Body of pancreas (tissue), 4 donors: ENCODE data around the gene STX8. TPM values are rescaled to one million over a fixed set of nuclear protein-coding genes. Genes with fewer than 3 reads are reported as not detected.

ENCODE experiments used
- ATAC-seq: fragments of 150-250 bp; one replicate; pipeline ENCODE4 v1.9.1; 2016
- DNase-seq, 4 donors: peaks; one replicate each; pipeline ENCODE4 v3.0.0-alpha.2; 2019
- H3K27ac ChIP-seq, 4 donors: fragments of 200-600 bp; sonication (generic); 1 replicate in 3 of 4; 2 replicates in 1 of 4; pipeline versions ENCODE4 v1.5.1 to v1.6.1; 2016 to 2019; ENCODE audit warnings: mild to moderate bottlenecking in 1 of 4, mixed read lengths in 1 of 4, moderate library complexity in 1 of 4
- H3K27me3 ChIP-seq, 2 donors: fragments of 200-600 bp; sonication (generic); one replicate each; pipeline ENCODE4 v1.6.0; 2016; ENCODE audit warnings: mild to moderate bottlenecking in 1 of 2
- H3K36me3 ChIP-seq, 2 donors: fragments of 200-600 bp; sonication (generic); replicated peaks in 1 of 2; 2 replicates each; pipeline ENCODE4 v1.5.1; 2016; ENCODE audit warnings: low read depth in 2 of 2; ENCODE audit not compliant: insufficient read depth in 1 of 2
- H3K4me1 ChIP-seq: fragments of 200-600 bp; sonication (generic); one replicate; pipeline ENCODE4 v1.6.0; 2016
- H3K4me3 ChIP-seq, 2 donors: fragments of 200-600 bp; sonication (generic); 1 replicate in 1 of 2; 2 replicates in 1 of 2; pipeline ENCODE4 v1.5.1; 2016 to 2019
- H3K9me3 ChIP-seq, 3 donors: fragments of 200-600 bp; sonication (generic); 1 replicate in 2 of 3; 2 replicates in 1 of 3; pipeline ENCODE4 v1.5.1; 2016
- POLR2A ChIP-seq, 3 donors: fragments of 450-650 bp; IDR thresholded peaks; one replicate each; pipeline ENCODE4 v1.6.1; 2016; ENCODE audit warnings: antibody characterized with exemption in 3 of 3, mild to moderate bottlenecking in 2 of 3
- WGBS, 2 donors: methylation state at CpG; one replicate each; pipeline ENCODE4 v1.1.5; 2017; 5-methylcytosine and 5-hydroxymethylcytosine counted together
- intact Hi-C: fragments of 100-400 bp; cut with DNase I; formaldehyde crosslinking; loops from one replicate; pipeline ENCODE4 v1.15.1; 2023
- total RNA-seq, 2 donors: library from RNA; depleted of rRNA; stranded (reverse); fragments of >200 nt; gene quantifications; one replicate each; pipeline ENCODE4 v1.1.0, GENCODE V29; 2016
- TF ChIP-seq, protein P1 (sequence below), 7 experiments: fragments of 450-650 bp in 4 of 7; fragments of 200-600 bp in 3 of 7; sonication (generic) in 3 of 7; IDR thresholded peaks; one replicate each; pipeline ENCODE4 v1.5.1; 2016 to 2019; ENCODE audit warnings: antibody characterized with exemption in 7 of 7

Gene STX8
- total RNA-seq, 2 donors from 2014 or later, result 32.2 to 37.6 TPM

- H3K27ac ChIP-seq, result no peak overlapping the region
- no peaks in the 10 kb centered on the region for H3K9me3 ChIP-seq
- DNase-seq (no peak), ATAC-seq (no peak)
- no peaks in the 10 kb centered on the region for H3K36me3 ChIP-seq
- intact Hi-C loops, result no loop called here
- H3K4me3 ChIP-seq, result no peak overlapping the region
- H3K4me1 ChIP-seq, result no peaks in the 10 kb centered on the region
- no peaks in the 10 kb centered on the region for H3K27me3 ChIP-seq
- TF ChIP-seq, protein P1, sequence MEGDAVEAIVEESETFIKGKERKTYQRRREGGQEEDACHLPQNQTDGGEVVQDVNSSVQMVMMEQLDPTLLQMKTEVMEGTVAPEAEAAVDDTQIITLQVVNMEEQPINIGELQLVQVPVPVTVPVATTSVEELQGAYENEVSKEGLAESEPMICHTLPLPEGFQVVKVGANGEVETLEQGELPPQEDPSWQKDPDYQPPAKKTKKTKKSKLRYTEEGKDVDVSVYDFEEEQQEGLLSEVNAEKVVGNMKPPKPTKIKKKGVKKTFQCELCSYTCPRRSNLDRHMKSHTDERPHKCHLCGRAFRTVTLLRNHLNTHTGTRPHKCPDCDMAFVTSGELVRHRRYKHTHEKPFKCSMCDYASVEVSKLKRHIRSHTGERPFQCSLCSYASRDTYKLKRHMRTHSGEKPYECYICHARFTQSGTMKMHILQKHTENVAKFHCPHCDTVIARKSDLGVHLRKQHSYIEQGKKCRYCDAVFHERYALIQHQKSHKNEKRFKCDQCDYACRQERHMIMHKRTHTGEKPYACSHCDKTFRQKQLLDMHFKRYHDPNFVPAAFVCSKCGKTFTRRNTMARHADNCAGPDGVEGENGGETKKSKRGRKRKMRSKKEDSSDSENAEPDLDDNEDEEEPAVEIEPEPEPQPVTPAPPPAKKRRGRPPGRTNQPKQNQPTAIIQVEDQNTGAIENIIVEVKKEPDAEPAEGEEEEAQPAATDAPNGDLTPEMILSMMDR (IDR thresholded peaks at IDR 0.05), result no peak
- no peak for TF ChIP-seq POLR2A (IDR thresholded peaks at IDR 0.05)
- WGBS, 2 donors, result 90 to 100% methylated on average over 2 of the region's 2 CpGs
Measured at GRCh38 chr17:9484789-9485188, 90.8 kb downstream of the STX8 start.

DNA sequence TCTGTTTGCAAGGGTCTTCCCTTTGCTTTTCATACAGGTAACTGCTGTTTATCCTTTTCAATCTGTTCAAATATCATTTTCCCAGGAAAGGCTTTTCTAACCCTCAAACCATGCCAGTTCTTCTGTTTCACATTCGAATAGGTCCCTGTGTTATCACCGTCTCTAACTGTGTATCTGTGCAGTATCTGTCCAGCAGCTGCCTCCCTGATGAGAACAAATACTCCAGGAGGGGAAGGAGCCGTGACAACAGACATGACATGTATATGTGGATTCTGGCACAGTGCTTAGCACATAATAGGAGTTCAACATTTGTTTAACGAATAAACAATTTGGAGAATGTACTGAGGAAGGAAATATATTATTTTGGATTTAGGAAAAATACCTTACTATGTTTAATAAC, 95.7 kb downstream of the STX8 start:
- no peaks in the 10 kb centered on the region for H3K36me3 ChIP-seq
- no peak overlapping the region for H3K4me3 ChIP-seq
- no peak for ATAC-seq
- 76 to 78% methylated on average over 4 of the region's 4 CpGs for WGBS, 2 donors
- no peaks in the 10 kb centered on the region for H3K9me3 ChIP-seq
- intact Hi-C loops, result no loop called here
- no peak overlapping the region for H3K27ac ChIP-seq
- DNase-seq, result no peak
- H3K27me3 ChIP-seq, result no peaks in the 10 kb centered on the region
- TF ChIP-seq, protein P1 (IDR thresholded peaks at IDR 0.05), result no peak
- no peak for TF ChIP-seq POLR2A (IDR thresholded peaks at IDR 0.05)
- peaks cover 3% of the 10 kb centered on the region for H3K4me1 ChIP-seq

DNA sequence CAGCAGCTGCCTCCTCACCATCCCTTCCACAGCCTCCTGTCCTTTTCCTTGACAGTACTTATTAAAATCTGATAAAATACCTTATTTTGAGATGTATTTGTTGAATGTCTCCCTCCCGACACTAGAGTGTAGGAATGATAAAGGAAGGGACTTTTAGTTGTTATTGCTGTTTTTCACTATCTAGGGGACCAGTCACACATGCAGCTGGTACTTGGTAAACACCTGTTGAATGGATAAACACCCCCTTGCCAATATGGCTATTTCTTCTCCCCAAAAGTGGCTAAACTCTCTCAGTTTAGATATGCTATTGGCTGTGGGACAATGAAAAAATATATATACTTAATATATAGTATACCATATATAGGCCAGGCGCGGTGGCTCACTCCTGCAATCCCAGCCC, 96.7 kb downstream of the STX8 start:
- TF ChIP-seq, protein P1 (IDR thresholded peaks at IDR 0.05), result no peak
- no peak for TF ChIP-seq POLR2A (IDR thresholded peaks at IDR 0.05)
- 97 to 98% methylated on average over 3 of the region's 3 CpGs for WGBS, 2 donors
- Histone ChIP-seq H3K27me3 (no peaks in the 10 kb centered on the region), H3K4me1 (peaks cover 3% of the 10 kb centered on the region), H3K9me3 (no peaks in the 10 kb centered on the region), H3K27ac (no peak overlapping the region), H3K4me3 (no peak overlapping the region), H3K36me3 (no peaks in the 10 kb centered on the region)
- no peak for ATAC-seq
- intact Hi-C loops, result no loop called here
- no peak for DNase-seq

- H3K9me3 ChIP-seq, result no peaks in the 10 kb centered on the region
- intact Hi-C loops, result no loop called here
- H3K27me3 ChIP-seq, result no peaks in the 10 kb centered on the region
- no peak for TF ChIP-seq POLR2A (IDR thresholded peaks at IDR 0.05)
- TF ChIP-seq, protein P1 (IDR thresholded peaks at IDR 0.05), result no peak
- H3K4me3 ChIP-seq, result no peak overlapping the region
- WGBS, 2 donors, result 93 to 97% methylated on average over 4 of the region's 4 CpGs
- peaks cover 3% of the 10 kb centered on the region for H3K4me1 ChIP-seq
- ATAC-seq (no peak), DNase-seq (no peak)
- no peak overlapping the region for H3K27ac ChIP-seq
- no peaks in the 10 kb centered on the region for H3K36me3 ChIP-seq
Measured at GRCh38 chr17:9475101-9475658, 100.4 kb downstream of the STX8 start.

DNA sequence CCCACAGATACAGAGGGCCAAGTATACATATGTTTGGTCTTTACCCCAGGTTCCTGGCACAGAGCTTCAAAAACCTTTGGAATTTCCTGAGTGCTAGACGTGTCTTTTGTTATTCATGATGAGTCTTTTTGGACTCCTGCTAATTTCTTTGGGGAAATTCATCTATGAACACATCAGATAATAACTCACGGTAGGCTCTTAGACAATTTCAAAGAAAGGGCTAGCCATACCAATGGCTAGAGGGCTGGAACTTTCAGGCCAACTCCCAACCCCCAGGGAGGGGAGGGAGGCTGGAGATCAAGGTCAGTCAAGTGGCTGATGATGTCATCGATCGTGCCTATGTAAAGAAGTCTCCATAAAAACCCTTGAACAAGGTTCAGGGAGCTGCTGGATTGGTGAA, 101.9 kb downstream of the STX8 start:
- Histone ChIP-seq H3K27ac (no peak overlapping the region), H3K27me3 (no peaks in the 10 kb centered on the region), H3K4me3 (no peak overlapping the region), H3K4me1 (peaks cover 11% of the 10 kb centered on the region), H3K36me3 (no peaks in the 10 kb centered on the region), H3K9me3 (no peaks in the 10 kb centered on the region)
- DNase-seq (no peak), ATAC-seq (no peak)
- 73 to 80% methylated on average over 4 of the region's 4 CpGs for WGBS, 2 donors
- TF ChIP-seq, protein P1 (IDR thresholded peaks at IDR 0.05), result no peak
- TF ChIP-seq POLR2A (IDR thresholded peaks at IDR 0.05), result no peak
- intact Hi-C loops, result no loop called here
